RCC 7860 (cell line): ENCODE results near the gene STRA8.
A peak's percentile ranks its signal among the peaks of the same experiment; 100 is the strongest.

Source experiments
- DNase-seq: peaks from one replicate; pipeline ENCODE4 v3.0.0-alpha.2; 2015; ENCODE audit warnings: low spot score
- FAIRE-seq: peaks from 2 replicates; lab custom pipeline; 2012; peaks lifted over from hg19 to GRCh38; lab: Jason Lieb, UNC

STRA8 gene

DNA sequence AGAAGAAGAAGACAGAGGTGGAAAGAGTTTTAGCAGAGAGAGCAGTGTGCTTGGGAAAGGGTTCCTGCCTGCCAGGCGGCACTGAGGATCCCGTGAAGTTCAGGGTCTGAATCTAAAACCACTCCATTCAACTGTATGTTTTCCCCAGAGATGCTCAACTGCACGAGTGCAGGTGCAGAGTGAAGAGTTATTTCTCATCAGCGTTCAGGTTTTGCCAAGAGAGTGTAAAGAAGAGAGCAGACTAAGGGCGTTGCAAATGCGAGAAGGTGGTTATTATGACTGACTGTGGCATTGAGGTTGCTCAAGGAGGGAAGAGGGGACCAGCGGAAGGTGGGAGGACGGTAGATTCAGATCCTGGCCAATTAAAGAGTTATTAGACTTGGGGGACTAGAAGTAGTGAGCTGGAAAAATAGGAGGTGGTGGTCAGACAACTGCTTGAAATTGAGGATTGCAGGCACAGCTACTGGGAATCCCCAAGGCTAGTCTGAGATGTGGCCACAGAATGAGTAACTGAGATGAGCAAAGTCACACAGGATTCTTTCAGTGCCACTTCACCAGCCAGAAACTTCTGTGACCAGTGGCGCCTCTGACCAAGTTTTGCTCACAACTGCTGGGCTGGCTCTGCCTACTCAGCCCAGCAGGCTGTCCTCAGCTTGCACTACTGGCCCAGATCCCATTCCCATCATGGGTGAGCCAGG lies 29.1 kb downstream of the STRA8 start:
- DNase-seq (peak; percentile 87), FAIRE-seq (peak; percentile 80)

DNA sequence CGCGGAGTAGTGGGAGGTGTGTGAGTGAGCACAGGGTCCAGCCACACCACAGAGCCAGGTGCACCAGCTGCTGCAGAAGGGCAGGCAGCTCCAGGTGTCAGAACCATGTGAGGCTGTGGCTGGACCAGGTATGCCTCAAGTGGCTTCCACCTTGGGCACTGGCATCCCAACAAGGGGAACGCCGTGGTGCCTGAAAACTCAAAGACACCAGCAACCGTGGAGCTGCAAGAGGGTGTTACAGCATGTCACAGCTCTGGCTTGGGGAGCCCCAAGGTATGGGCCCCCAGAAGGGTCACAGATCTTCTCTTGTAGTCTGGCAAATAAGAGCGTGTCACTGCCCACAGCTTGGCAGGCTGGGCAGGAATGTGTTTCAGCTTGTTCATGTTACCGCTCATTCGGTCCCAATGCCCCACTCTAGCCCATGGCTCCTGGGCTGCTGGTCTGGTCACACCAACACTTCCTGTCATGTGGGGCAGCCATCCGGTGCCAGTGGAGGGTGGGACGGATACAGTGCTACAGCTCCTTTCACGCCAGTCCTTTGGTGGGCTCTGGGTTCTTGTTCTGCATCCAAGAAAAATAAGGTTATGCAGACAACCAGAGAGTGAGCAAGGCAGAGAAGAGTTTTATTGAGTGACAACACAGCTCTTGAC lies 29.8 kb downstream of the STRA8 start:
- no peak for FAIRE-seq
- no peak for DNase-seq

DNA sequence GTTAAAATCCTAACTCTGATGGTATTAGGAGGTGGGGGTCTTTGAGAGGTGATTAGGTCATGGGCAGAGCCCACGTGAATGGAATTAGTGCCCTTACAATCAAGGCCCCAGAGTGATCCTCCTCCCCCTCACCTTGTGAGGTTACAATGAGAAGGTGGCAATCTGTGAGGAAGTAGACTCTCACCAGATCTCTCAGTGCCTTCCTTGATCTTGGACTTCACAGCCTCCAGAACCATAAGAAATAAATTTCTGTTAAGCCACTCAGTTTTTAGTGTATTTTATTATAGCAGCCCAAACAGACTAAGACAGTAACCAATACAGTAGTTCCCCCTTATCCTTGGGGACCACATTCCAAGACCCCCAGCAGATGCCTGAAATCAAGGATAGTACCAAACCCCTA lies 32.0 kb downstream of the STRA8 start:
- DNase-seq (no peak), FAIRE-seq (no peak)

DNA sequence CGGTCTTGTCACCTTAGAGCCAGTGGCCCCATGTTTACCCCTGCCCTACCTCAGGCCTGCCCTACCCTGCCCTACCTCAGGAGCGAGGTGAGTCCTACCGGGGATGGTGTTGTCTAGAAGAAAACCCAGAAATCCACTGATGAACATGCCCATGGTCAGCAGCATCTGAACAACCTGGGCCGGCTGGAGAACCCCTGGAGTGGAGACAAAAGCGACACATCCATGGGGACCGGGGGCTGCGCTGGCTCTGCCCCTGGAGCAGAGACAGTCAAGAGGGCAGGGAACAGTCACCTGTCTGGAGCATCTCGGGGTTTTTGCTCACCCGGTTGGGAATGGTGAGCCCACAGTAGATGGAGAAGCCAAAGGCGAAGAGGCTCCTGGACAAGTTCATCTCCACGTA lies 36.3 kb downstream of the STRA8 start:
- no peak for FAIRE-seq

DNA sequence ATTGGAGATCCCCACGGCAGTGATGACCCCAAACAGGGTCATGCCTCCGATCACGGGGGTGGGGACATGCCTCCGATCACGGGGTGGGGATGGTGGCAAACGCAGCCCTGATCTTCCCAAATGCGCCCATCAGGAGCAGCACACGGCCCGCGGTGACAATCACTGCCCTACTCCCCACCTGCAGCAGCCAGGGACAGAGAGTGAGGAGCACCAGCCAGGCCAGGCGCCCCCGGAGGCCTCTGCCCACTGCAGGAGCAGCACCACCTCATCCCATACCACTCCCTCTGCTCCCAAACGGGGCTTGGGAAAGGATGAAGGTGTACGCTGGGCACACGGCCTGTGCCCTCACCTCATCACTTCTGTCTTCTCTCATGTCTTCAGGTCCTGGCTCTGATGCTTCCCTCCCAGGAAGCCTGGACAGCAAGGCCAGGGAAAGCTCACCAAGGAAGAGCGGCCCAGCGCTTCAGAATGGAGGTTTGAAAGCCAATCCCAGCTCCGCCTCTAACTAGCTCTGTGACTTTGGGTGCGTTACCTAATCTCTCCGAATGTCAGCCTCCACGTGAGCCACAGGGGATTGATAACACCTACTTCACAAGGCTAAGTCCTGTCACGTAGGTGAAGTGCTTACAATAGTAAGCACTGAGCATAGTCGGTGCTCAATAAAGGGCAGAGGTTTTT lies 37.1 kb downstream of the STRA8 start:
- FAIRE-seq (no peak), DNase-seq (no peak)

More for the DNA sequence above, 36.3 kb downstream of the STRA8 start:
- DNase-seq = no peak

DNA sequence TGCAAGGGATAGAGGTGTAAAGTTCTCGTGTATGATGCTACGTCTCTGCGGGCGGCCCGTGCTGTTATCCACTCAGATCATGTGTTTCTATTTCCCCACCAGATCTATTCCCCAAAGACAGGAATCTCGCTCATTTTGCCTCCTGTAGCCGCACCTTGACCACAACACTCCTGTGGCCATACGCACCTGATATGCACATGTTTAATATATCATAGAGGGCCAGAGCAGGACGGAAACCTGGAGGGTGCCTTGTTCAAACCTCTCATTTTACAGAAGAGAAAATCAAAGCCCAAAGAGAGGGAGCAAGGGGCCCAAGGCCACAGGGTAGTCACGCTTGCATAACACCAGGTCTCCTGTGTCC lies 37.6 kb downstream of the STRA8 start:
- no peak for FAIRE-seq
- DNase-seq = no peak

DNA sequence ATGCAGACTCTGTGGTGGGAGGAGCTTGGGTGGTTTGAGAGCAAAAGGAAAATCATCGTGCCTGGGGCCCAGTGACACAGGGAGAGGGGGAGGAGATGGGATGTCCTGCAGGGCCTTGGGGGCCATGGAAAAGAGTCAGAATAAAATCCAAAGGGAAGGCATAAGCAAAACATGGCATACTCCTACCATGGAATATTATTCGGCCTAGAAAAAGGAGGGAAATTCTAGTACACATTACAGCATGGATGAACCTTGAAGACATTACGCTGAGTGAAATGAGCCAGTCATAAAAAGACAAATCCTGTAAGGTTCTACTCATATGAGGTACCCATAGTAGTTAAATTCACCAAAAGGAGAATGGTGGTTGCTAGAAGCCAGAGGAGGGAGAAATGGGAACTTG lies 38.7 kb downstream of the STRA8 start:
- no peak for DNase-seq
- FAIRE-seq = no peak

DNA sequence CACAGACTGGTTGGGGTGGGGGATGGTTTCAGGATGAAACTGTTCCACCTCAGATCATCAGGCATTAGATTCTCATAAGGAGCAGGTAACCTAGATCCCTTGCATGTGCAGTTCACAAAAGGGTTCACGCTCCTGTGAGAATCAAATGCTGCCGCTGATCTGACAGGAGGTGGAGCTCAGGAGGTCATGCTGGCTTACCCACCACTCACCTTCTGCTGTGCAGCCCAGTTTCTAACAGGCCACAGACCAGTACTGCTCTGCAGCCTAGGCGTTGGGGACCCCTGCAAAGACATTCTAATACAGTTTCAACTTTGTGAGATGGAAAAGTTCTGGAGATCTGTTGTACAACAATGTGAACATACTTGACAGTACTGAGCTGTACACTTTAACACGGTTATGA lies 39.9 kb downstream of the STRA8 start:
- FAIRE-seq (no peak), DNase-seq (no peak)

DNA sequence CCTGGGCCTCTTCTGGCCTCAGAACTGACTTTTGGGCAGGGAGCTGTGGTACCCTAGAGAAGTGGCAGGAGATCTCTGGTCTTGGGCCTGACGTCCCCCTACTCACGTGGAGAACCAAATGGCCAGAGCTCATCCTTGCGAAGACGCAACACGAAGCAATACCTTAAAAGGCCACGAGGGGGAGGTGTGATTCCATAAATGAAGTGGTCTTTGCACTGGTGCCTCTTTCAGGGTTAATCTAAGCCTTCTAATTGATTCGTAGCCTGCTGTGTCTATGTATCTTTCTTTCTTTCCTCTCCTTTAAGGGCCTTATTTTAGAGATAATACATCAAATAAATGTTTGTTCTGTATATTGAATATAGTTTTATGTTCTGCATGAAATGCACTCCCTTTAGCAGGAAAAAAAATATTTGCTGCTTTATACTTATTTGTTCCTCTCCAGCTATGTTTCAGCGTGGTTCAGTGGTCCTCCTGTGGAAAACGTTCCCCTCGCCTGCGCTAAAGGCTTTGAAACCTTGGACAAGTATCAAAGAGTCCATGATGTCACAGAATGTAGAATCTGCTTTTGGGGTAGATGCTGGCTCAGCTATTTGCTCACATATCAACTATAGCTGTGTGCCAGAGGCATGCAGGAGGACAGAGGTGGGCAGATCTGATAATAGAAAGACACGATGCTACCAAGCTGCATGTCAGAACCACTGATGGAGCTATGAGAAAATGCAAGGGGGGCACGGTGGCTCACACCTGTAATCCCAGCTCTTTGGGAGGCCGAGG lies 41.0 kb downstream of the STRA8 start:
- peak; percentile 55 for FAIRE-seq
- peak; percentile 51 for DNase-seq

DNA sequence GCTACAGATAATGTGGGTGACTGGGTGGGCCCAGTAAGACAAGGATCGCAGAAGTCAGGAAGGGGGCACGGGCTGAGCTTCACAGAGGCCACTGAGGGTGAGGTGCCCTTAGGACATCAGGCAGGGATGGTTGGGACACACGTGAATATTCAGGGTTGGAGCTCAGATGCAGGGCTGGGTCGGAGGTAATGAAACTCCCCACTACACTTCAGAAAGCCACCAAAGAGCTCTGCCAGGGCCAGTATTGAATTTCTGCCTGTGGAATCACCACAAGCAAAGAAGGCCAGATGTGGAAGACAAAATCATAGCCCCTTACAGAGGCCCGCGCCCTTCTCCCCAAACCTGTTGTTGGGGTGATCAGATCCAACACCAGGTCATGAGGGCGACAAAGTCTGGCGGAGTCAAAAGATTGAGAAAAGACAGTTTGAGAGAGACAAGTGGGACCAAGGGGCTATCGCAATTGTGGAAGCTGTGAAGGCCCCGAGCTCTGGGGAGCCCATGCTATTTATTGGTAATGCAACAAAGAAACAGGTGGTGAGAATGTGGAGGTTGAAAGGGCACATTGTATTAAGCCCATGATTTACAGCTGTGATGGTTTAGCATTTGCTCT lies 42.4 kb downstream of the STRA8 start:
- no peak for DNase-seq

DNA sequence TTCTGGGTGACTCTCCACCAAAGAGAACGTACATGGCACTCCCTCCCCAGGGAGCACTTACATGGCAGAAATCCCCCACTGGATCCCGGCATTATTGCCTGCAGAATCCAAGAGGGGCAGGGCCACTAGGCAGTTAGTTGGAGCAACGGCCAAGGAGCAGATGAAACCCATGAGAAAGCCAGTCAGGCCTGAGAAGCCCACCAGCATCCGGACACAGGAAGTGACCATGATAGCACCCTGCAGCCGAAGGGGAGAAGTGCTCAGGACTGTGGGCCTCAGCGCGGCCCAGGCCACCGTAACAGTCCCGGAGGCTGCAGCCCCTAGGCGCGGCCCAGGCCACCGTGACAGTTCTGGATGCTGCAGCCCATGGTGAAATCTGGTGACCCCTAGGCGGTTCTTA lies 43.5 kb downstream of the STRA8 start:
- no peak for FAIRE-seq
- DNase-seq = no peak

More for the DNA sequence above, 42.4 kb downstream of the STRA8 start:
- no peak for FAIRE-seq

DNA sequence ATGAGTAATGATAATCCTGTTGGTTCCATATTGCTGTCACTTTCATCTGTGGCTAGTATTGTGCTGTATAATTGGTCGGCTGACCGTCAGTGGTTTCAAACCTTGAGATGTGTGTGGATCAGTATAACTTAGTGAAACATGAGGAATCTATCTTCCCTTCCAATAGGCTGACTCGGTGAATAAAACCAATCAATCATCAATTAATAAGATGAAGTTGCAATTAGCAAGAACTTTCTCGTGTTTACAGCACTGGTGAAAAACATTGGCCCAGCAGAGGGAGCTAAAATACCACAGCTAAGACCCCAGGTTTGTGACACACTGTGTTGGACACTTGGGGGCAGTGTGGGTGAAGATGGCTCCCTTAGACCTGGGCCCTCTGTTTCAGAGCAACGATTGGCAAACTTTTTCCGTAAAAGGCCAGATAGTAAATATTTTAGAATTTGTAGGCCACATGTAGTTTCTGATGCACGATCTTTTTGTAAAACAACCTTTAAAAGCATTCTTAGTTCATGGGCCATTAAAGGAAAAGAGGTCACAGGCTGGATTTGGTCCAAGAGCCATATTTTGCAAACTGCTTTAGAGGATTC lies 47.8 kb downstream of the STRA8 start:
- FAIRE-seq (peak; percentile 84), DNase-seq (peak; percentile 69)

DNA sequence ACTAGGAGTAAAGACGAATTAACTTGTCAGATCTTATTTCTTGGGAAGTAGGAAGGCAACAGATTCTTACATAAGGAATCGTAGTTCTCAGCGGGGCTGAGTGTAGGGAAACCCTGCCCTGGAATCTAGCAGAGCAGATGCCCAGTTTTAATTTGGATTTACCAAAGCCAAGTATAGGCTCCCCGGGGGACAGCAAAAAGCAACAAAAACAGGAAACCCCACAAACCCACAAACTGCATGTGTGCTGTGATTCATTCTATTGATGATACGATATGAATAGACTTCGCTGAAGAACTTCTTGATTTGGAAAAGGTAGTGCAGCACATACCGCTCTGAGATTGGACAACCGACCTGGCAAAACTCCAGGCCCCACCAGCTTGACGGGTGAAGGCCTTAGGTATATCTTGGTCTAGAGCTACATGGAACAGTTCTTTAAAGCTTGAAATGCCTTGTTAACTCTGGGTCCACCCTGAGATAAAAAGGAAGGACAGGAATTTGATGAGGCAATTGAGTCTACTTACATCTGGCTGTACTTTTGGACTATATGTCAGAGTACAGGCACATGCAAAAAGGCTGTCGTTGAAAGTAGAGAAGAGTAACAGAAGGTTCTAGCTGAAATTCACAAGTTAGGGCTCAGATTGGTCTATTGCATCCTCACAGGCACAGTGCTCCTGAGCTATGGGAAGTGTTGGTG lies 49.1 kb downstream of the STRA8 start:
- FAIRE-seq (no peak), DNase-seq (no peak)

DNA sequence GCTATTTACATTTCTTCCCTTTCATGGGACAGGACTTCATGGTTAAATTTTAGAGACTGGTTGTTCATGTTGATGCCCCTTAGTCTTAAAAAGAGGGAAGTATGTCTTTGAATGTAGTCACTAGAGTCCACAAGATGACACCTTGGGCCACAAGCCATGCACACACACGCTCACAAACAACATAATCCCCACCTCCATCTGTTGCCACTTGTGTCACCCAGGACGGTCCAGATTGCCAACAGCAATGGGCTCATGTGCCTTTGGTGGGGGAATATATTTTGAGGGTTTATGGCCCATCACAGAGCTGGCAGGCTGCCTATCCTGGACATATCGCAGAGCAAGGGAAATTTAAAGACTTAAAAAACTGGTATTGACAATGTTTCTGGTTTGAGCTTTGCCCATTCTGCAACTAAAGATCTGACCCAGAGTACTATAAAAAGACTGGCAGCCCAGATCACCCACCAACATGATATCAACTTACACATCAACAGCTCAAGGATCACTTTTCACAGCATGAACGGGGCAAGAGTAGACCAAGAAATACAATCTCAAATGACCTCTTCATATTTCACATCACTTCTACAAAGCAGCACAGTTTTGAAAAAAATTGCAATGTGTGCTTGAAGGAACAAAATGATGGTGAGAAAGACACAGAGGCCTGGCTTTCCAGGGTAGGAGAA lies 50.5 kb downstream of the STRA8 start:
- FAIRE-seq (no peak), DNase-seq (no peak)

DNA sequence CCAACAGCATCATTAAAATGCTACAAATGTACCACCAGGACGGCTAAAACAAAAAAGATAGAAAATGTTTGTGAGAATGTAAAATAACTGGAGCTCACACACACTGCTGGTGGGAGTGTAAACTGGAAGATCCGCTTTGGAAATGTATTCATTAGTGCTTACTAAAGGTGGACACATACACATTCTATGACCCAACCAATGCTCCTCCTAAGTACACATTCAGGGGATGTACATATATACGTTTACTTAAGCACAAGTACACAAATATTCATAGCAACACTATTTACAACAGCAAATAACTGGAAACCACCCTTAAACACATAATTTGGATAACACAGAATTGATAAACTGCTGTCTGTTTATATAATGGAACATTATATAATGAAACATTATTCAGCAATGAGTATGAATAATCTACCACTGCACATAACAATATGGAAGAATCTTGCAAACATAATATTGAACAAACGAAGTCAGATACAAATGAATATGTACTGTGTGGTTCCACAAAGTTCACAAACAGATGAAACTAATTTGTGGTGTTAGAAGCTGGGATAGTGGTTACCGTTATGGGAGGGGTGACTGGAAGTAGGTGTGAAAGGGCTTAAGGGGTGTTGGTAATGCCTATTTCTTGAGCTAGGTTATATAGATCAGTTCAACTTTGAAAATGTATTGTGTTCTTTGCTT lies 52.1 kb downstream of the STRA8 start:
- no peak for DNase-seq
- FAIRE-seq = no peak

DNA sequence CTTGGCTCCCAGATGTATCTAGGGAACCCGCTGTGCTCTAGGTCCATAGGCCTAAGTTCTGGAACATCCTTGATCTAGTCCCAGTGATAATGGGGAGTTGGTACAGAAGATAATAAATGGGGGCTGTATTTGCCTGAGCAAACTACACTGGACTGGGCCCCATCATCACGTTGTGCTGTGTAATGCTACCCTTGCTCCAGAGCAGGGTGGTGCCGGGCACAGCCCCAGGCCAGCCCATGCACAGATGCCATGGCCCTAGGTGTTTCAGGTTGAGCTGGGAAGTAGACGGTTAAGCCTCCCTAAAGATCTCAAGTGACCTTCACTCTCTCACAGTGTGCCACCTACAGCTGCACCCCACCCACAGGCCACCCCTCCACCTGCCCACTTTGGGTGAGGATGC lies 53.2 kb downstream of the STRA8 start:
- no peak for FAIRE-seq
- no peak for DNase-seq

DNA sequence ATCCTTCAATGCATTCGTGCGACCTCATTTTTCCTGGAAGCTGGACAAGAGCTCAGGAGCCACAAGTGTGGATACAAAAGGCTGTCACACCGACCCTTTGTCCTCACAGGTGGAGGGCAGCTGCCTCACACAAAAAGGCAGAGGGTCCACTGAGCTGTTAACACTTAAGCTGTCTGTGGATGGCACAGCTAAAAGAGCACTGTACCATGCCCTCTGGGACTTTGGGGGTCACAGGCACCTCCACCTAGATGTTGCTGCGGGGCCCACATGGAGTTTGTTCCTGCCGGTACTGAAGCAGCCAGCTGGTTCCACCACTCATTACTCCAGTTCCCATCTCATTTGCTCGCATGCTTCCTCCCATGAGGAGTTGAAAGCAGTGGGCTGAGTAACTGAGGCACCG lies 57.0 kb downstream of the STRA8 start:
- no peak for DNase-seq
- FAIRE-seq = no peak

DNA sequence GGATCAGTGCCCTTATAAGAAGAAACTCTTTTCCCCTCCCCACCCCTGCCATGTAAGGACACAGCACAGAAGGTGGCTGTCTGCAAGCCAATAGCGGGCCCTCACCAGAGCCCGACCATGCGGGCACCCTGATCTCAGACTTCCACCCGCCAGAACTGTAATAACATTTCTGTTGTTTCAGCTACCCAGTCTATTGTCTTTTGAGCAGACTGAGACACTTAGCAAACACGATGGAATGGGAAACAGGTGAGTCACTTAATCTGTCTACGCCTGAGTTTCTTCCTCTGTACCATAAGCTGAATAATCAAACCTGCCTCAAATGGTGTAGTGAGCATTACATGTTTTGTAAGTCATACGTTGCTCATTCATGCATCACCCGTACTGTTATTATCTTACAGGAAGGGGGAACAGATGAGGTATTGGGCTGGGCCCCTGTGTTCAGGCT lies 58.2 kb downstream of the STRA8 start:
- DNase-seq (peak; percentile 93), FAIRE-seq (peak; percentile 73)

DNA sequence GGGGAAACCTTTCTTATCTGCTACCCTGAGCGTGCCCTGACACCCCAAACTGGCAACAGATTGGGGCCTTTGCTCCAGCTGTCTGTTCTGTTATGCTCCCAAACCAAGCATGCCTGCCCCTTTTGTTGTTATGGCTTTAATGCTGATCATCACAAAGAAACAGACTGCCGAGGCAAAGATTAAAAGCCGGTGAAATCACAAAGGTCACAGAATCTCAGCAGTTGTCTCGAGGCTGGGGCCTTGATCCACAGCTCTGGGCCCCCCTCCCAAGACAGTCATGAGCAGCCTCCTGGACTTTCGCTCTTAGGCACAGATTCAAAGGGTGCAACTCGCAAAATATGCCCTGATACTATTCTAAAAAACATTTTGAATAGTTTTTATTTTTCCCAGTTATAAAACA lies 65.6 kb downstream of the STRA8 start:
- DNase-seq (no peak), FAIRE-seq (no peak)
